NCI-H1092 treated with DMSO at 0.1 percent for 48 hours (cell line): Measurements from ENCODE around the gene MAST2.
"Not testable (repeated sequence)": the region's sequence is repeated elsewhere in the genome, so short reads cannot be mapped to it uniquely, and the experiment has no call there.

ENCODE experiments used
- DNase-seq: peaks from one replicate; lab custom pipeline; 2025; lab: John Stamatoyannopoulos, UW

Gene MAST2

DNA sequence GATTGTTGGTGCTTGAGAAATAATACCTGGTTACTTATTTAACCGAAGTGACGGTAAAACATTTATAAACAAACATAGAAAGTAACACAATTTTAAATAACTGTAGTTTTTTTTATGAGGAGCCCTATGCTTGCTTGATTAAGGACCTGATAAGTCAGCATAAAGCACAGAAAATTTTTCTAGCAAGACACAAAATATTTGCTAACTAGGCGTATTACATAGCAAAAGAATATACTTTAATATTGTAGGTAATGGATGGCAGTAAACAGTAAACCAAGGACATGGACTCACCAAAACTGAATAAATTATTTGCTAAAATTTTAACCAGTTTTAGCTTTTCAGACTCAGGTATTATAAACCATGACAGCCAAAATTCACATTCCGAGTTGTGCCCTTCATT, 90.9 kb downstream of the MAST2 start:
- DNase-seq: no peak

DNA sequence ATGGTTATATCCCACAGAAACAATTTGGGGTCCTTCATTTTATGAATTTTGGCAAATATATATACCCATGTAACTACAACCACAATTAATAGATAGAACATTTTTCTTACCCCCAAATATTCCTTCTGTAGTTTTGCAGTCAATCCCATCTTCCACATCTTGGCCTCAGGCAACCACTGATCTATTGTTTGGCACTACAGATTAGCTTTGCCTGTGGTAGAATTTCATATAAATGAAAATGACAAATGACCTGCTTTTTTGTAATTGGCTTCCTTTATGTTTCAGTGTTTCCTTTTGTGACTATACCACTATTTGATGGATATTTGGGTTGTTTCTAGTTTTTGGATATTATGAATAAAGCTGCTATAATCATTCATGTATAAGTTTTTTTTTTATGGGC, 91.5 kb downstream of the MAST2 start:
- DNase-seq: no peak

DNA sequence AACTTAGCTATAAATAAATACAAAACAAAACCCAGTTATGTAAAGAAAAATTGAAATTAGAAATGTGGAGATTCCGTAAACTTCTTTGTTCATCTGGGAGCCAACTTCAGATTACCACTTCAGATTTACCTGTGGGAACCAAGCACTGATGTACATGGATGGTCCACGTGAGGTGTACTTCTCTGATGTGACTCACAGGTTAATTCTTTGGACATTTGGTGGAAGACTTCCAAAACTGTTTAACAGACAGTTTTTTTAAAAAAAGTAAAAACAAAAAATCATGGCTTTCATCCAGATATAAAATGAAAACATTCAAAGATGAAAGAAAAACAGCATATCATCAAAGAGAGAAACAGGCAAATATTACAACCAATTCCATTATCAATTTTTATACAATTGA, 92.0 kb downstream of the MAST2 start:
- no peak for DNase-seq

DNA sequence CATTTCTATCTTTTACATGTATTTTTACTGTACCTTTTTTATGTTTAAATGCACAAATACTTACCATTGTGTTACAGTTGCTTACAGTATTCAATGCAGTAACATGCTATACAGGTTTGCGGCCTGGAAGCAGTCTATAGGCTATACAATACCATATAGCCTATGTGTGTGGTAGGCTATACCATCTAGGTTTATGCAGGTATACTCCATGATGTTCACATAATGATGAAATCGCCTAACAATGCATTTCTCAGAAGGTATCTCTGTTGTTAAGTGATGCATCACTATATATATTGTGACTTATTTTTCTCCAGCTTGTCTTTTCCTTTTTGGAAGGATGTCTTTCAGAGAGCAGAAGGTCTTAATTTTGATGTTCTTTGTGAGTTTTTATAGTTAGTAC, 103.5 kb downstream of the MAST2 start:
- DNase-seq: no peak

DNA sequence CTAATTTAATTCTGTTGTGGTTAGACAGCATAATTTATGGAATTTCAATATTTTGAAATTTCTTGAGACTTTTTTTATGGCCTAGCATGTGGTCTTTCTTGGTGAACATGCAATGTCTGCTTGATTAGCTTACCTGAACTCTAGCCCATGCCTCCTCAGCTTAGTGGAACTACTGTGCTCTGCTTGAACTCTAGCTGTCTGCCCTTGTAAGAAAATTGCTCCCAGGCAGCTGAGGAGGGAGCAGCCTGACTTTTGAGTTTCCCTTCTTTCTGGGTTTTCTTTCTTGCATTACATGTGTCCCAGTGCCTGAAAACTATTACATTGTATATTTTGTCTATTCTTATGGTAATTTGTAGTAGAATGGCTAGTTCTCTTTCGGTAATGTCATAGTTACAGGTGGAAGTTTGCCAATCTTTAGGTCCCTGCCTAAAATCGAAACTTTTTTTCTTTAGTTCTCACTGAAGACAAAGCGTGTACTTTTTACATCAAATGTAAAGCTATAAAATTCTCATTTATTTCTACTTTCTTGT, 105.3 kb downstream of the MAST2 start:
- no peak for DNase-seq

DNA sequence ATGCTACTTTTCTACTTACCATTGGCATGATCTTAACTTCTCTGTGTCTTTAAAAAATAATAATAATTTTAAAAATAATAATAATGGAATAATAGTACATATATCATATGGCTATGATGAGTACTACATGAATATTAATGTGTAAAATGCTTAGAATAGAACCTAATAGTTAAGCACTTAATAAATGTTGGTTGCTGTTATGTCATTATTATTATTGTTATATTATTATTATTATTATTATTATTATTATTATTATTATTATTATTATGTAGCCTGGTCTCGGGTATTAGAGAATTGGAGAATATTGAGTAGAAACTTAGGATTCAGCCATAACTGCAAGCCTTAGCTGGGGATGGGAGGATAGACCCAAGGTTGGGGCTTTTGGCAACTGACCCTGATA, 108.2 kb downstream of the MAST2 start:
- DNase-seq: no peak

DNA sequence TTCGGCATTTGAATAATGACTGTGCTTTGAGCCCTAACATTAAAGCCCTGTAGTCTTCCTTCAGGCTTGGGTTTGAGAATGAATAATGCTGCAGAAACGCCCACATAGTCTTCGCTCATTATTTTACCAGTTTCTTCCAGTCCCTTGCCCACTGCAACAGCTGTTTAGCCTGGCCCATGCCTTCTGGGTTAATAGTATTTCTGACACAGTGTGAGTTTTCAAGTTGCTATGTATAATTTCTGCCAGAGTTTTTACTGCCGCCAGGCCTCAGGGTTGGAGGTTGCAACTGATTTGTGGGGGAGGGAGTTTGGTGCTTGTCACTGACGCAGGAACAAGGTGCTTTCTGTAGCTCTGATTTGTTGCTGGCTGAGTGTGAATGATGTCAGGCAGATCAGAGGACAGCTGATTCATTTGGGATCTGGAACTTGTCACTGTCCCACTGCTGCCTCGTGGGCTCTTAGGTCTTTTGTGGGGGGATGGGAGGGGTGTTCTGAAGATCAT, 109.8 kb downstream of the MAST2 start:
- no peak for DNase-seq

DNA sequence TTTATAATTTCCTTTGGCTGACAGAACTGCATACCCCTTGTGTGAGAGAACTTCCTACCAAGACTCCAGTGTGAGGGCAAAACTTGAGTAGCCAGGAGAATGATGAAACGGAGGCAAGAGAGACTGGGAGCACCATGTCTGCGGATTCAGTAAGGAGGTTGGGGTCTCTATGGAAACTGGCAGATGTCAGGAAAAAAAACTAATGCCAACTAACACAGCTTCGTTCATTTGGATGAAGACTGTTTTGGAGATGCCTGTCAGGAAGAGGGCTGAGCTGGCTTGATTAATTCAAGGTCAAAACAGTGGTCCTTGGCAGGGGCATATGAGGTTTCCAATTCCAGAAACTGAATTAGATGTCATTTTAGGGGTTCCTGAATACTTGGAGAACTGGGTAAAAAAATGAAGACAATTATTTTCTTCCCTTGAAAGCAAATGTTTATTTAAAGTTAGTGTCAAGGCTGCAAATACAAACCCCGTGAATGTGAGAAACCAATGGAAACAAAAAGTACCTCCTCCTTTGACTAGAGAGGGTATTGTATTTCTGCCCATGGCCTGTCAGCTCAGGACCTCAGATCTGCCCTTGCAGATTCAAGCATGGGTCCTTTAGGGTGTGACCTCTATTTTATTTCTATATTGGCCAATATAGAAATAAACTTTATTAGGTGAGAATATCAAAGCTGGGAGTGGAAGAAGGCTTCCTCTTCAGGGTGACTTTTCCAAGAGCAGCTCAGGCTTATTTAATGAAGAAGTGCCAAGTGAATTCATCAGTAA, 110.5 kb downstream of the MAST2 start:
- no peak for DNase-seq

DNA sequence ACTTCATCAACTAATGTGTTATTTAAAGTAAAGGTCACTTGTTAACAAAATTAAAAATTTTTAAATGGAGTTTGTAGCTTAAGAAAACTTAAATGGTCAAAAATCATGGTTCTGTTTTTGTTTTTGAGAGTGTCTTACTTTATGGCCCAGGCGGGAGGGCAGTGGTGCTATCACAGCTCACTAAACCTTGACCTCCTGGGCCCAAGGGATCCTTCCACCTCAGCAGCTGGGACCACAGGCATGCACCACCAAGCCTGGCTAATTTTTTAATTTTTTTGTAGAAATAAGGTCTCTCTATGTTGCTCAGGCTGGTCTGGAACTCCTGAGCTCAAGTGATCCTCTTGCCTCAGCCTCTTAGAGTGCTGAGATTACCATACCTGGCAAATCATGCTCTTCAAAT, 111.4 kb downstream of the MAST2 start:
- DNase-seq: no peak

DNA sequence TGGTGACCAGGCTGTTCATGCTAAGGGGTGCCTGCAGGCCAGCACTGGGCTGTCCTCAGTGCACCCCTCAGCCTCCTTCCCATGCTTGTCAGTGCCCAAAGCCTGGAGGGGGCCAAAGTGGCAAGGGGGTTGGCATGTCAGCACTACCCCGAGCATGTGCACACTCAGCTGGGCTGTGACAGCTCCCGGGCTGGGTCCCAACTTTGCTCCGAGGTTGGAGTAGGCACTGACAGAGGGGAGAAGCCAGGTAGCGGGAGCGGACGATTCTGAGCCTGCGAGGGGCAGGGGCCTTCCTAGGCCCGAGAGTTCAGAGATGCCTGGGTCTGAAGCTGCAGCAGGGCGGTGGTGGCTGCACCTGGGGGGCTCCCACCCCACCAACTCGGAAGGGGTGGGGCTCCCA, 119.0 kb downstream of the MAST2 start:
- no peak for DNase-seq

DNA sequence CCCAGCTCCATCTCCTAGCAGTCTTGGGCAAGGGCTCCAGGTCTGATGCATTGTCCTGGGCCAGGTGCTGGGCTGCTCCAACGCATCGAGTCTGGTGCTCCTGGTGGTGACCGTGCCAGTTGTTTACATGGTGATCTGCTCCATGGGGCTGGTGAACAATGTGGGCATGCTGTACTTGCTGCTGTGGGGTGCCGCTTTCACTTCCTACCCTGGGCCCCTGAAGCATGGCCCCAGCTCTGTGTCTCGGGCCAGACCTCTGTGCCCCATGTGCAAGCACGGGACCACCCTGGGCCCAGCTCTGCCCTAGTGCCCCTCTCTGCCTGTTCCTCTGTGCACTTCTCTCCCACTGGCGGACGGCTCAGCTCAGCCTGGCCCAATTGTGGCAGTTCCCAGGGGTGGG, 119.4 kb downstream of the MAST2 start:
- DNase-seq: no peak

DNA sequence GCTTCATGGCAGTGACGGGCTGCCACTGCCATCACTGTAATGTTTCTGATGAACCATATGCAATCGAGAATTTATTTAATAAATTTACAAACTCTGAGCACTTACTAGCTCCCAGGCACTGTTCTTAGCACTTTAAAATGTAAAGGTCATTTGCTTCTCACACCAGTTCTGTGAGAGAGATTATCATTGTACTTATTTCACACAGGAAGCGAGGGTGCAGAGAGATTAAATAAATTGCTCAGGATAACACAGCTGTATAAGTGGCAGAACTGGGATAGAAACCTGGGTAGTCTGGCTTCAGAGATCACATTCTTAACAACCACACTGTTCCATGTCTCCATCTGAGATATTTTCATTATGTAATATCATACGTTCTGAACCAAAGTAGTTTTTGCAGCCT, 119.9 kb downstream of the MAST2 start:
- no peak for DNase-seq

DNA sequence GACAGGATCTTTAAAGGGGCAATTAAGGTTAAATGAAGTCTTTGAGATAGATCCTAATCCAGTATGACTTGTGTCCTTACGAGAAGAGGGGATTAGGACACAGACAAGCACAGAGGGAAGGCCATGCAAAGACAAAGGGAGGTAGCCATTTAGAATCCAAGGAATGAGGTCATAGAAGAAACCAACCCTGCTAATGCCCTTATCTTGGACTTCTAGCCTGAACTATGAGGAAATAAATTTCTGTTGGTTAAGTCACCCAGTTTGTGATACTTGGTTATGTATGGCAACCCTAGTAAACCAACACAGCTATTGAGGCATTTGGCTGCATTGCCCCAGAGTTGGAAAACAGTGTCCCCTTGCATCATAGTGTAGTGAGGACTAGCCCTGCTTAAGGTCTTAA, 121.3 kb downstream of the MAST2 start:
- DNase-seq: no peak

DNA sequence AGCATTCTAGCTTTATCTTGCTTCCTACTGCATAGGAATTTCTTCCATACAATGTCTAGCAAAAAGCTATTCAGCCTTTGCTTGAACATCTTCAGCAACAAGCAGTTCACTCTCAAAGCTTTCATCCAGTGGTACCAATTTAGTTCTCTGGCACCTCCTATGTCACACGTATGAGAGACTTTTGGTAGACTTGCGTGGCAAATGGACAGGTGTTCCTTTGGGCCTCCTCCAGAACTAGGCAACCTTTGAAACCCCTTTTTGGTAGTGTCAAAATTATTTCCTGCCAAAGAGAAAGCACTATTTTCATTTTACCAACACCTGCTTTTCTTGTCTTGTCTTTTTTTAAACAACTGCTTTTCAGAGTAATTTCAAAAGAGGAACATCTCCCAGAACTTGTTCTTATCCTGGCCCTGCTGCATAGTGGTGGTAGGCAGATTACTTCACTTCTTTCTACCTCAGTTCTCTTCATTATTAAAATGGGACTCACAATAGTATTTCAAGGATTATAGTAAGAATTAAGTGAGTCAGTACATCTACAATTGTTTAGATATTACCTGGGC, 122.4 kb downstream of the MAST2 start:
- no peak for DNase-seq

DNA sequence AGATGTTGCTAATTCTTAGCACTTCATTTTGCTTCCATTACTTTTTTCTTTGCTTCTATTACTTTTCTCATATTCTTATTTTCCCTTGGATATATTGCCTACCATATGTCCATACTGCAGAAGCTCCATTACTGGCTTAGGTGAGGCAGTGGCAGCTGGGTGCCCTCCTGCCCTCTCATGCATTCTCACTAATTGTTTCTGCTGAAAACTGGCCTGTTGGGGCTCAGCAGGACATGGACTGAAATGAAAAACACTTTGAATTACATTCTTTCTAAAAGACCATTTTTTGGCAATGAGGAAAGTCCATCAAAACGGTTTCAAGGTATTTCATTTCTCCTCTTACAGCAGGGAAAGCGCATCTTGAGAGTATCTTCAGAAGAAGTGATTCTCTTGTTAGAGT, 122.9 kb downstream of the MAST2 start:
- peak; percentile 36 for DNase-seq

DNA sequence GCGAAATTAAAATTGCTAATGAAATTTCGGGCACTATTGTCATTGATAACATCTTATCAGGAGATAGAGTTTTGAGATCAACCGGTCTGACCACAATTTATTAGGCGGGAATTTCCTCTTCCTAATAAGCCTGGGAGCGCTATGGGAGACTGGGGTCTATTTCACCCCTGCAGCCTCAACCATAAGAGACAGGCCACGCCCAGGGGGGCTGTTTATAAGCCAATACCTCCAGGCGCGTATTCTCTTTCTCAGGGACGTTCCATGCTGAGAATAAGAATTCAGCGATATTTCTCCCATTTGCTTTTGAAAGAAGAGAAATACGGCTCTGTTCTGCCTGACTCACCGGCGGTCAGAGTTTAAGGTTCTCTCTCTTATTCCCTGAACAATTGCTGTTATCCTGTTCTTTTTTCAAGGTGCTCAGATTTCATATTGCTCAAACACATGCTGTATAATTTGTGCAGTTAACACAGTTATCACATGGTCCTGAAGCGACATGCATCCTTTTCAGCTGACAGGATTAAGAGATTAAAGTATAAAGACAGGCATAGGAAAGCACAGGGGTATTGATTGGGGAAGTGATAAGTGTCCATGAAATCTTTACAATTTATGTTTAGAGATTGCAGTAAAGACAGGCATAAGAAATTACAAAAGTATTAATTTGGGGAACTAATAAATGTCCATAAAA, 124.0 kb downstream of the MAST2 start:
- peak; percentile 22 for DNase-seq

DNA sequence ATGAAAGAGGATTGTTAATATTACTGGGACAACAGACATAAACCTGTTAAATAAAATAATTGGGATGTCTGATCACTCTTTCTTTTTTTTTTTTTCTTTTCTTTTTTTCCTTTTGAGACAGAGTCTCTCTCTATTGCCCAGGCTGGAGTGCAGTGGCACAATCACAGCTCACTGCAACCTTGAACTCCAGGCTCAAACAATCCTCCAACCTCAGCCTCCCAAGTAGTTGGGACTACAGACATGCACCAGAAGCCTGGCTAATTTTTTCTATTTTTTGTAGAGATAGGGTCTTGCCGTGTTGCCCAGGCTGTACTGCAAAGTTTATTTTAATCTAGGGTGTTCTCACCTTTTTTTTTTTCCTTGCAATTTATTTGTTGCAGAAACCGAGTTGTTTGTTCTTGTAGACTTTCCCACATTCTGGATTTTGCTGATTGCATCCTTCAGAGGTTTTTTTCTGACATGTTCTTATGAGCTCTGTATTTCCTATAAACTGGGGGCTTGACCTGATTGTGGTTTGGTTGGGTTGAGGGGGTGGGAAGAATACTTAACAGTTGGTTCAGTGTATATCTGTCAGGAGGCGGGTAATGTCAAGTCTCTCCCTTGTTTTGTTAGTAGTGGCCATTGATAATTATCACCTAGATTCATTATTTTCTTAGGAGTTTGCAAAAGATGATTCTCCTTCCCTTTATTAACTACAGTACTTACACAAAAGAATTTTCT, 125.2 kb downstream of the MAST2 start:
- DNase-seq: no peak

DNA sequence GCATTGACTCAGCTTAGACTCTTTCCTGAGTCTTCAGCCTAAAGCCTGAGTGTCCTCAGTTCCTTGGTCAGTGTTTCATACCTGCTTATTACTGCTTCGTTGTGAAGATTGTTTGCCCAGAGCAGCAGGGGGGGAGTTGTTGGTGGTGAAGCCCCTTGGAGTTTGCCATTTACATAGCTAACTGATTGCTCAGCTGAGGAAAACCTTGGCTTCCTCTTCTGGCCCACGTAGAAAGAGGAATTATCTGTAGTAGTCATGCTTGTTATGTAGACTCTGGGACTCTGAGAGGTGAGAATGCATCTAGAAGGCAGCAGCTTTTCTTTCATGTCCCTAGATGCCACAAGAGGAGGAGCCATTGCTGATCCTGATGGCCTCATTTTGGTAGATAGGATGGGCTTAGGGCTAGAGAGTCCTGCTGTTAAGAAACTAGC, 125.9 kb downstream of the MAST2 start:
- no peak for DNase-seq

DNA sequence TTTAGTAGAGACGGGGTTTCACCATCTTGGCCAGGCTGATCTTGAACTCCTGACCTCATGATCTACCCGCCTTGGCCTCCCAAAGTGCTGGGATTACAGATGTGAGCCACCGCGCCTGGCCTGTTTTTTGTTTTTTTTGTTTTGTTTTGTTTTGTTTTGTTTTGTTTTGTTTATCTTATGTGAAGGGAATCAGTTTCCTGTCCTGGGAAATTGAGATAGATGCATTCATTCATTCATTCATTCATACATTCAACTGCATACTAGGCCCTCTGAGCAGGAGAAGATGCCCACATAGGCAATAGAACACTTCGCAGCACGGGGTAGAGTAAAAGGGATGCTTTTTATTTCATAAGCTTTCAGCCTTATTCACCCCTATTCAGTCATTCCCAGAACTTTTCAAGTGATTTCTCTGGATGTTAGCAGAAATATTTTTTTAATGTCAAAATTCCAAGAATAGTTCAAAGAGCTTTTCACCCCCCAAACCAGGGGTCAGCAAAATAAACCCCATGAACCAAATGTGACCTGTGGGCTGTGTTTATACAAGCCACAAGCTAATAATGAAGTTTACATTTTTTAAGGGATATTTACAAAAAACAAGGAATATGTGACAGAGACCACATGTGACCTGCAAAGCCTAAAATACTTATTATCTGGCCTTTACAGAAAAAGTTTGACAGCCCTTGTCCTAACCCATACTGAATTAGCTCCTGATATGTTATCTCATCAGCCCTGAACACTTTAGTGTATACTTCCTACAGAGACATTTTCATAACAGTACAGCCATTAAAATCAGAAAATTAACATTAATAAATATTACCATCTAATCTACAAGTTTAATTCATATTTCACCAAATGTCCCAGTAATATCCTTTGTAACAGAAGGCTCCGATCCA, 127.1 kb downstream of the MAST2 start:
- DNase-seq: no peak

DNA sequence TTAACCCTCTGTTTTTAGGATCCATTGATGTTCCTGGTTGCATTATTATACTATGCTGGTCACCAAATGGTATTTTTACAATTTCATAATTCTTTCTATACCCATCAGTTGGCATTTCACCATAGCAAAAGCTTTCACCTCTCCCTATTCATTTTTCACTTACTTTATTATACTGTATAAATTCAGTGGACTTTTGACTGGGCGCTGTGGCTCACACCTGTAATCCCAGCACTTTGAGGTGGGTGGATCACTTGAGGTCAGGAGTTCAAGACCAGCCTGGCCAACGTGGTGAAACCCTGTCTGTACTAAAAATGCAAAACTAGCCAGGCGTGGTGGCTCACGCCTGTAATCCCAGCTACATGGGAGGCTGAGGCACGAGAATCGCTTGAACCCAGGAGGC, 128.8 kb downstream of the MAST2 start:
- not testable (repeated sequence) for DNase-seq

DNA sequence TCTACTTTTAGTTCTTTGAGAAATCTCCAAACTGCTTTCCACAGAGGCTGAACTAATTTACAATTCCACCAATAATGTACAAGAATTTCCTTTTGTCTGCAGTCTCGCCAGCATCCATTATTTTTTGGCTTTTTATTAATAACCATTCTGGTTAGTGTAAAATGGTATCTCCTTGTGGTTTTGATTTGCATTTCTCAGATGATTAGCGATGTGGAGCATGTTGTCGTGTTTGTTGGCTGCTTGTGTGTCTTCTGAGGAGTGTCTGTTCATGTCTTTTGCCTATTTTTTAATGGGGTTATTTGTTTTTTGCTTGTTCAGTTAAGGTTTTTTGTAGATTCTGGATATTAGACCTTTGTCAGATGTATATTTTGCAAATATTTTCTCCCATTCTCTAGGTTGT, 131.5 kb downstream of the MAST2 start:
- no peak for DNase-seq
